NCI-H345 treated with DMSO at 0.1 percent for 48 hours (cell line): ENCODE data around the gene SLC27A5.
"Not testable (repeated sequence)": the region's sequence is repeated elsewhere in the genome, so short reads cannot be mapped to it uniquely, and the experiment has no call there.

Experiments used
- DNase-seq: peaks from one replicate; lab custom pipeline; 2025; ENCODE audit not compliant: unreplicated experiment; lab: John Stamatoyannopoulos, UW

The SLC27A5 gene

DNA sequence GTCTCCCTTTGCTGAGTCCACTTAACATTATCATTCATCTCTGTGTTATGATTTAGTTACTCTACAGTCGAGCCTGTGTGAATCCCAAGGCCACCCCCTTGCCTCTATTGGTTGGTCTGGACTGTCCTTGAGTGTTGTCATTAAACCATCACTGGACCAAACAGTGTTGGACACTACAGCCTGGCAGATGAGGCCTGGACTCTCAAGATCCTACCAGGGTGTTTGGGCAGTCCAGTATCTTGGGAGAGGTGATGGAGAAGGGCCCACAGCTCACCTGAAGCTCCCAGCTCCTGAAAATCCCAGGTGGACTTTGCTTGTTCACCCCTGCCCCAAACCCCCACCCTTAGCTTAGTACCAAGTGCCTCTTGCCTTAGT is 39.3 kb upstream of the SLC27A5 start:
- no peak for DNase-seq

- DNase-seq: no peak
Measured at GRCh38 chr19:58550362-58551122, 38.8 kb upstream of the SLC27A5 start.

- no peak for DNase-seq
Measured at GRCh38 chr19:58549664-58550361, 38.0 kb upstream of the SLC27A5 start.

- no peak for DNase-seq
Measured at GRCh38 chr19:58548859-58549663, 37.3 kb upstream of the SLC27A5 start.

GRCh38 chr19:58547323-58548312 is 35.8 kb upstream of the SLC27A5 start:
- no peak for DNase-seq

GRCh38 chr19:58546019-58546530 is 34.3 kb upstream of the SLC27A5 start:
- DNase-seq: no peak

DNA sequence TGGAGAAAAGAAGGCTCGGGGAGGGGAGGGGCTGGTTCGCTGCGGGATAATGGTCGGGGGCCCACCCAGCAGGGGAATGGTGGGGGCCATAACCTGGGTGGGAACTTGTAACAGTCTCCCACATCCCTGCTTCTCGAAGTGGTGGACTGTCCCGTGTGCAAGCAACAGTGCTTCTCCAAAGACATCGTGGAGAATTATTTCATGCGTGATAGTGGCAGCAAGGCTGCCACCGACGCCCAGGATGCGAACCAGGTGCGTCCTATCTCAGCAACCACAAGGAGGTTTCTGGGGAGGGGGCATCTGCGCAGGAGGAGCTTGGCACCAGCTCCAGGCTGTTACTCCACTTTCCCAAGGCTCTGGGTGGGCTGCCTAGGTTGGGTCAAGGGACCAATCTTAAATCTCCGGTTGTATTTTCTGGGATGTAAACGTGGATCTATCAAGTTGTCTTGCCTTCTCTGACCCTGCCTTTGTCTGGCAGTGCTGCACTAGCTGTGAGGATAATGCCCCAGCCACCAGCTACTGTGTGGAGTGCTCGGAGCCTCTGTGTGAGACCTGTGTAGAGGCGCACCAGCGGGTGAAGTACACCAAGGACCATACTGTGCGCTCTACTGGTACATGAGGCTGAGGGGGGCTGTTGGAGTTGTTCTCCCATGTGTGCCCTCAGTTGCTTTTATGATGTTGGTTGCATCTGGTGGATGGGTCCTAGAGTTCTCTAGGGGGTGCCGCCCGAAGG is 33.7 kb upstream of the SLC27A5 start:
- no peak for DNase-seq

- DNase-seq: no peak
Measured at GRCh38 chr19:58544591-58545285, 32.9 kb upstream of the SLC27A5 start.

- no peak for DNase-seq
Measured at GRCh38 chr19:58543826-58544590, 32.2 kb upstream of the SLC27A5 start, which contains the start of gene TRIM28. TRIM28 (plus strand) TSS chr19:58544064; CDS start chr19:58544758, 694 bp downstream.

GRCh38 chr19:58542641-58543372 is 31.0 kb upstream of the SLC27A5 start:
- not testable (repeated sequence) for DNase-seq

DNA sequence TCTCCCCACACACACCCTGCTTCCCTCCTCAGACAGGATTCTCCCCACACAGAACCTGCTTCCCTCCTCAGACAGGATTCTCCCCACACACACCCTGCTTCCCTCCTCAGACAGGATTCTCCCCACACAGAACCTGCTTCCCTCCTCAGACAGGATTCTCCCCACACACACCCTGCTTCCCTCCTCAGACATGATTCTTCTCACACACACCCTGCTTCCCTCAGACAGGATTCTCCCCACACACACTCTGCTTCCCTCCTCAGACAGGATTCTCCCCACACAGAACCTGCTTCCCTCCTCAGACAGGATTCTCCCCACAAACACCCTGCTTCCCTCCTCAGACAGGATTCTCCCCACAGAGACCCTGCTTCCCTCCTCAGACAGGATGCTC is 27.4 kb upstream of the SLC27A5 start:
- not testable (repeated sequence) for DNase-seq

DNA sequence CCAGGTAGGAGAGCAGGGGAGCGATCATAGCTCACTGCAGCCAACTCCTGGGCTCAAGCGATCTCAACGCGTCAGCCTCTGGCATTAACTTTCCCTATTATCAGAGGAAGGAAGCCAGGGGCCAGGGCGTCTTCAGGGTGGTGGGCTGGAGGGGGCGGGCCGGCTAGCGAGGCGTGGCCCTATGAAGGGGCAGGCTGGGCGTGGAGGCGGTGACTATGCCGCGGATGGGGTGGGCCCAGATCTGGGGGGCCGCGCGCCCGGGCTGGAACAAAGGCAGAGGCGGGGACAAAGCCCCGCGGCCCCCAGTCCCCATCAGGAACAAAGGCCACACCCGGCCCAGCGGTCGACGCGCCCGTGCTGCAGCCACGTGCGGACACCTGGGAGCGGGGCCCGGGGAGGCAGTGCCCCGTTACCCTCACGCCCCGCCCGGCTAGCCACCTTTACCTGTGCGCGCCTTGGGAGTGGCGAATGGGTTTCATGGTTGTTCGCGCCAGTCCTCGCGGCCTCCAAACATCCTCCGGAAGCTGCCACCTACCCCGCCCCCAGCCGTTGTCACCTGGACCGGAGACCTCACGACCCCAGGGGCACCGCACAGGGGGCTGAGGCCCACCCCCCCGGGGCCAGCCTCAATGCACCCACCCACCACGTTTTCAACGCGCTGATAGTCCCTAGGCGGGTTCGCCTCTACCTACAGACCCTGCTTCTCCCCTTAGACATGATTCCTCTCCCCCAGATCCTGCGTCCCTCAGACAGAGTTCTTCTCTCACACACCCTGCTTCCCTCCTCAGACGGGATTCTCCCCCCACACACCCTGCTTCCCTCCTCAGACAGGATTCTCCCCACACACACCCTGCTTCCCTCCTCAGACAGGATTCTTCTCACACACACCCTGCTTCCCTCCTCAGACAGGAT is 26.7 kb upstream of the SLC27A5 start:
- DNase-seq: peak; percentile 36

DNA sequence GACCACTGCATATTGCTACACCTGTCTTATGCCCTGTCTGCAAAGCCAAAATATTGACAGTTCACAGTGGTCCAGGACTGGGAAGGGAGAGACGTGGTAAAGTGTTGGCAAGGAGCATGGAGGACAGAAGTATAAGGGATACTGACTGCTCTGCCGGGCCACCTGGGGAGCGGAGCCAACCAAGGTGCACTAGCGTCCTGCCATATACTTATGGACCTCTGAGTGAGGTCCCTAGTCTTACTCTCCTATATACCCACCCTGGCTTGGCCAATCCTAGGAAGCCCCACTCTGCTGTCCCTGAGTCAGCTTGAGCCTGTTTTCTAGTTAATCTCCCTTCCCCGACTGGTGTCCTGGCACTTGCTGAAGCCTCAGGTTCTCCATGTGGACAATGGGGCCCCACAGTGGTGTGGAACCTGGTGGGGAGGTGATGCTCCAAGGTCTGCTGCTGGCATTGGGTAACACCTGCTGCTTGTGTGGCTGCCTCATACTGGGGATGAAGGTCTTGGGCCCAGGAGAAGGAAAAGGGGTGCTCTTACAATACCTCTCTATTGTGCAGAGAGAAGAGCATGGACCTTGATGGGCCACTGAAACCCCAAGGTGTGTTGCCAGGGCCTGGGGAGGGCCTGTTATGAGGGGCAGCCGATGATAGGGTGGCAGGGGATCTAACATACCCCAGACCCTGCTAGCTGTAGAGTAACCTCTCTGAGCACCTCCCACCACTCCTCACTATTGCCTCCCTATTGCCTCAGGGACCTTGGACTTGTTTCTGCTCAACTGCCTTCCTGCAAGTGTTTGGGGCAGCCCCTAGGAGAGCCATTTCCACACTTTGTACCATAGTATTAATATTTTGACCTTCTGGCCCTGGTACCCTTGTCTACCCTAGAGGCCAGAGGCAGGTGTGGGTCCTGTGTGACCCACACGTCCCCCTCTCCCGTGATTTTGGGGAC is 25.3 kb upstream of the SLC27A5 start:
- DNase-seq: no peak

DNA sequence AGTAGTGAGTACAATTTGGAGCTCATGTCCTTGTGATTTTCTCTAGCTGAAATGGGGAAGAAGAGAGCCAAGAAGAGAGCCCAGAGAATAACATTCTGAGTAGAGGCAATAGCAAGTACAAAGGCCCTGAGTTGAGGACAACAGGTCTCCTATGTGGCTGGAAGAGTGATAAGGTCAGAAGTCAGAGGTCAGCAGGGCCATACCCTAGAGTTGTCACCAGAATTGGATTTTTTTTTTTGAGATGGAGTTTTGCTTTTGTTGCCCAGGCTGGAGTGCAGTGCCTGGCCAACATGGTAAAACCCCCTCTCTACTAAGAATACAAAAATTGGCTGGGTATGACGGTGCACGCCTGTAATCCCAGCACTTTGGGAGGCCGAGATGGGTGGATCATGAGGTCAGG is 24.1 kb upstream of the SLC27A5 start:
- DNase-seq: no peak

- DNase-seq: no peak
Measured at GRCh38 chr19:58531034-58531840, 19.4 kb upstream of the SLC27A5 start.
